PFSK-1 (cell line): ENCODE data around the gene LRRC7.

Experiments used
- FOXP2 ChIP-seq: optimal IDR thresholded peaks from 2 replicates; pipeline ENCODE3; 2011; ENCODE audit warnings: borderline replicate concordance, control low read depth, inconsistent platforms; ENCODE audit not compliant: insufficient read depth; ENCODE audit errors: extremely low read length, extremely low read depth
- POLR2AphosphoS5 ChIP-seq: IDR thresholded peaks from 2 replicates; pipeline ENCODE4 v1.6.1; 2012; ENCODE audit warnings: low read depth, mild to moderate bottlenecking, control low read depth, low read length, moderate library complexity
- SIN3A ChIP-seq: IDR thresholded peaks from 2 replicates; pipeline ENCODE4 v1.6.1; 2012; ENCODE audit warnings: mild to moderate bottlenecking, low read length, moderate library complexity, borderline replicate concordance; ENCODE audit not compliant: insufficient read depth
- TAF1 ChIP-seq: IDR thresholded peaks from 2 replicates; pipeline ENCODE4 v1.6.1; 2012; ENCODE audit warnings: low read length, control low read depth, borderline replicate concordance; ENCODE audit not compliant: insufficient read depth
- TF ChIP-seq, protein P1 (sequence below), 2 experiments: IDR thresholded peaks; 2 replicates each; pipeline versions ENCODE4 v1.6.1 to v1.8.0; 2011 to 2012; ENCODE audit warnings: low read depth in 2 of 2, low read length in 2 of 2, control low read depth in 1 of 2, inconsistent platforms in 1 of 2, mild to moderate bottlenecking in 1 of 2, moderate library complexity in 1 of 2; ENCODE audit not compliant: insufficient read depth in 1 of 2

Gene LRRC7

DNA sequence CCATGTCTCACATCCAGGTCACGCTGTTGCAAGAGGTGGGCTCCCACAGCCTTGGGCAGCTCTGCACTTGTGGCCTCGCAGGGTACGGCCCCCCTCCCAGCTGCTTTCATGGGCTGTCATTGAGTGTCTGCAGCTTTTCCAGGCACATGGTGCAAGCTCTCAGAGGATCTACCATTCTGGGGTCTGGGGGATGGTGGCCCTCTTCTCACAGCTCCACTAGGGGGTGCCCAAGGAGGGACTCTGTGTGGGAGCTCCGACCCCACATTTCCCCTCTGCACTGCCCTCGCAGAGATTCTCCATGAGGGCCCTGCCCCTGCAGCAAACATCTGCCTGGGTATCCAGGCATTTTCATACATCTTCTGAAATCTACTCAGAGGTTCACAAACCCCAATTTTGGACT lies 219.4 kb downstream of the LRRC7 start:
- TF ChIP-seq FOXP2, result no peak
- no peak for TF ChIP-seq POLR2AphosphoS5
- TF ChIP-seq, protein P1, sequence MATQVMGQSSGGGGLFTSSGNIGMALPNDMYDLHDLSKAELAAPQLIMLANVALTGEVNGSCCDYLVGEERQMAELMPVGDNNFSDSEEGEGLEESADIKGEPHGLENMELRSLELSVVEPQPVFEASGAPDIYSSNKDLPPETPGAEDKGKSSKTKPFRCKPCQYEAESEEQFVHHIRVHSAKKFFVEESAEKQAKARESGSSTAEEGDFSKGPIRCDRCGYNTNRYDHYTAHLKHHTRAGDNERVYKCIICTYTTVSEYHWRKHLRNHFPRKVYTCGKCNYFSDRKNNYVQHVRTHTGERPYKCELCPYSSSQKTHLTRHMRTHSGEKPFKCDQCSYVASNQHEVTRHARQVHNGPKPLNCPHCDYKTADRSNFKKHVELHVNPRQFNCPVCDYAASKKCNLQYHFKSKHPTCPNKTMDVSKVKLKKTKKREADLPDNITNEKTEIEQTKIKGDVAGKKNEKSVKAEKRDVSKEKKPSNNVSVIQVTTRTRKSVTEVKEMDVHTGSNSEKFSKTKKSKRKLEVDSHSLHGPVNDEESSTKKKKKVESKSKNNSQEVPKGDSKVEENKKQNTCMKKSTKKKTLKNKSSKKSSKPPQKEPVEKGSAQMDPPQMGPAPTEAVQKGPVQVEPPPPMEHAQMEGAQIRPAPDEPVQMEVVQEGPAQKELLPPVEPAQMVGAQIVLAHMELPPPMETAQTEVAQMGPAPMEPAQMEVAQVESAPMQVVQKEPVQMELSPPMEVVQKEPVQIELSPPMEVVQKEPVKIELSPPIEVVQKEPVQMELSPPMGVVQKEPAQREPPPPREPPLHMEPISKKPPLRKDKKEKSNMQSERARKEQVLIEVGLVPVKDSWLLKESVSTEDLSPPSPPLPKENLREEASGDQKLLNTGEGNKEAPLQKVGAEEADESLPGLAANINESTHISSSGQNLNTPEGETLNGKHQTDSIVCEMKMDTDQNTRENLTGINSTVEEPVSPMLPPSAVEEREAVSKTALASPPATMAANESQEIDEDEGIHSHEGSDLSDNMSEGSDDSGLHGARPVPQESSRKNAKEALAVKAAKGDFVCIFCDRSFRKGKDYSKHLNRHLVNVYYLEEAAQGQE (IDR thresholded peaks at IDR 0.05; ENCODE audit: insufficient read depth in 1 of 2, low read depth in 2 of 2, low read length in 2 of 2), result no peak
- no peak for TF ChIP-seq TAF1
- no peak for TF ChIP-seq SIN3A

DNA sequence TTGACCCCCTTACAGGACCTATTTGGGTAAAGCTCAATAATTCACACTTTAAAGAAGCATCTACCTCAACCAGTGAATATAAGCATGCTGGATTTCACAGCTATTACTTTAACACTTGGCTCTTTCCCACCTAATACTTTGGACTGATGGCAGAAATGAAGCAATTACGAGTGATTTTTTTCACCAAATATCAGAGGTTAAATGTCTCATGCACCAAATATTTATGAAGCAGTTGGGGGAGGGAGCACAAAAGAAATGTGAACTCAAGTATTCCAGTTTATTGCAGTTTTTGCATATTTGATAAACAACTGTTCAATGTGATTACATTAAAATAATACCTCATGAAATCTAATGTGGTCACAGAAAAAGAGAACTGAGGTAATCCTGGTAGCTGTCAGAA lies 223.6 kb downstream of the LRRC7 start:
- TF ChIP-seq TAF1, result no peak
- TF ChIP-seq SIN3A, result no peak

DNA sequence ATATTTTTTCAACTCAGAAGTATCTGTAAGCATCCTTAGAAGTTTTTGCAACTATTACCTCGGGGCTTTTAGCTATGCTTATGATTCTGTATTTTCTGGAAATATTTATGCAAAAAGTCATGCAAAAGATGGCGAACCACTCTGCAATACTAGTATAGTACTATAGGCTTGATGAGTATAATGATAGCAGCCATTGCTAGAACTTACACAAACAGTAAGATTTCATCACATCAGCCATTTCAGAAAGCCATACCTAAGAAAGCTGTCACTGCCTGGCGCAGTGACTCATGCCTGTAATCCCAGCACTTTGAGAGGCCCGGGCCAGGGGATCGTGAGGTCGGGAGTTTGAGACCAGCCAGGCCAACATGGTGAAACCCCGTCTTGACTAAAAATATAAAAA lies 227.1 kb downstream of the LRRC7 start:
- TF ChIP-seq SIN3A, result no peak
- no peak for TF ChIP-seq FOXP2
- TF ChIP-seq TAF1, result no peak
- TF ChIP-seq, protein P1 (IDR thresholded peaks at IDR 0.05; ENCODE audit: insufficient read depth in 1 of 2, low read depth in 2 of 2, low read length in 2 of 2), result no peak
- TF ChIP-seq POLR2AphosphoS5, result no peak

DNA sequence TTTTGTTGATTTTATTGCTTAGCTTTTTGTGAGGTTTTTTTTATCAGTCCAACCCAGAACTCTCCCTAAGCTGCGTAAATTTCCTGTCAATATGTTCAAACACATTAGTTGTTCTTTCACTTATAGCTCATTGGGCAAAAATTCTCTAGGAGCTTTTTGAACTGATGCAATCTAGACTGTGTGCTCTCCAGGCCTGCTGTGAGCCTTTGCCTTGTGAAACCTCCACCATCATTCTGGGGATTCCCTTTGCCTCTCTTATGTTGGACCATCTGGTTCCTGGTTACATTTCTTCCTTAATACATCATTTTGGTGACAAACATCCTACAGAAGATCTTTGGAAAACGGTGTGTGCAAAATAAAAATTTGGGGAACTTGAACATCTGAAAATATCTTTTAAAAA lies 247.2 kb downstream of the LRRC7 start:
- TF ChIP-seq TAF1, result no peak
- no peak for TF ChIP-seq POLR2AphosphoS5
- no peak for TF ChIP-seq SIN3A
- TF ChIP-seq FOXP2, result no peak
- TF ChIP-seq, protein P1 (IDR thresholded peaks at IDR 0.05; ENCODE audit: insufficient read depth in 1 of 2, low read depth in 2 of 2, low read length in 2 of 2), result no peak

DNA sequence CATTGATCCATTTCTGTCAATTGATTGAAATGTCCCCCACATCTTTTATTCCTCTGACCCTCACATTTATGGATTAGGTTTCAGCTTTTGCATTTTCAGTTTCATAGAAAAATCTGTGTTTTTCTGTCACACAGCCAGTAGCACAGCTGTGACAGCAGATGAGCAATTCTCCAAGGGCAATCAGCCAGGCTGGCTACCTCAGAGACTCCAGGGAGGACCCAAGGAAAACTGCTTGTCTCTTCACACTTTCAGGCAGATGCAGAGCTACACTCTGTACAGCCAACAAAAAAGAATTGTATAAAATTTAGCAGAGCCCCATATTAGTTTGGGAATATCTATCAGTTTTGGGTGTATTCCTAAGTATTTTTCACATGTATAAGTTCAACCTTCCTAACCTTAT lies 257.2 kb downstream of the LRRC7 start:
- no peak for TF ChIP-seq FOXP2
- no peak for TF ChIP-seq TAF1
- TF ChIP-seq, protein P1 (IDR thresholded peaks at IDR 0.05; ENCODE audit: insufficient read depth in 1 of 2, low read depth in 2 of 2, low read length in 2 of 2), result no peak
- TF ChIP-seq SIN3A, result no peak
- no peak for TF ChIP-seq POLR2AphosphoS5
